ENCODE data around the gene ZBTB39. TPM values are rescaled to one million over a fixed set of nuclear protein-coding genes. Genes with fewer than 3 reads are reported as not detected.
"Not testable (repeated sequence)": the region's sequence is repeated elsewhere in the genome, so short reads cannot be mapped to it uniquely, and the experiment has no call there.

The ZBTB39 gene
- total RNA-seq, 2 experiments from 2014 or later, result 5.1 to 5.5 TPM

DNA sequence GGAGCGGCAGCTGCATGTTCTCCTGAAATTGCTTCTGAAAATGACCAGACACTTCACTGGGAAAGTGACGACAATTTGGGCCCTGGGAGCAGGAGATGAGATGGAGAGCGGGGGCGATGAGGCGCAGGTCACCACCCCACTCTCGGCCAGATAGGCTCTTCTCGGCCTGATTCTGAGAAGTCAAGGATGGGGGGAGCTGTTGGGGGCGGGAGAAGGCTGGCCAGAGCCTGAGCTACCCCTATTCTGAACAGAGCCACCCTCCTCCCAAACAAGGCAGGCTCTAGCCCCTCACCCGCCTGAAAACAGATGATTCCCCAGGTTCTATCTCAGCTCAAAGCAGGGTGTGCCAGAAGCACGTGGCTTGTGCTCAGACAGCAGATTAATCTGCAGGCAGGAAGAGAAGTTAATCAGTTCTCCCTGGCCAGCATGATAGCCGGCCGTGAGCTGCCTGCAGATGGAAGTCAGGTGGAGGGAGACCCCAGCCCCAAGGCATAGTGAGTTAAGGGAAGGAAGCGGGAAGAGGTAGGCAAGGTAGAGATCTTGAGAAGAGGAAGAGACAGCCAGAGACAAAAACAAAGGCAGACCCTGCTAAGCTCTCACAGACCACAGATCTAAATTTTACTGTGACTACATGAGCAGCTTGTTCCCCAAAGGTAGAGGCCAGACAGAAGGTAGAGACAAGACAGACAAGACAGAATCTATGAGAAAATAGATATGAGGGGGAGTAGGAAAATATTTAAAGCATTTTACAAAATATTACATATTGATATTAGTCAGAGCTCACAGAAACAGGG lies 20.9 kb upstream of the ZBTB39 start:
- POLR2A ChIA-PET, result interaction anchor here (0.6 to 3.7 kb wide), 11 partner anchors 8 to 270 kb away, joined by 3 to 15 read pairs (median 4); partner anchors contain the start of genes NAB2, STAT6 and ZBTB39
- intact Hi-C loops (cut with micrococcal nuclease), result no loop called here
- TF ChIP-seq, protein P1, sequence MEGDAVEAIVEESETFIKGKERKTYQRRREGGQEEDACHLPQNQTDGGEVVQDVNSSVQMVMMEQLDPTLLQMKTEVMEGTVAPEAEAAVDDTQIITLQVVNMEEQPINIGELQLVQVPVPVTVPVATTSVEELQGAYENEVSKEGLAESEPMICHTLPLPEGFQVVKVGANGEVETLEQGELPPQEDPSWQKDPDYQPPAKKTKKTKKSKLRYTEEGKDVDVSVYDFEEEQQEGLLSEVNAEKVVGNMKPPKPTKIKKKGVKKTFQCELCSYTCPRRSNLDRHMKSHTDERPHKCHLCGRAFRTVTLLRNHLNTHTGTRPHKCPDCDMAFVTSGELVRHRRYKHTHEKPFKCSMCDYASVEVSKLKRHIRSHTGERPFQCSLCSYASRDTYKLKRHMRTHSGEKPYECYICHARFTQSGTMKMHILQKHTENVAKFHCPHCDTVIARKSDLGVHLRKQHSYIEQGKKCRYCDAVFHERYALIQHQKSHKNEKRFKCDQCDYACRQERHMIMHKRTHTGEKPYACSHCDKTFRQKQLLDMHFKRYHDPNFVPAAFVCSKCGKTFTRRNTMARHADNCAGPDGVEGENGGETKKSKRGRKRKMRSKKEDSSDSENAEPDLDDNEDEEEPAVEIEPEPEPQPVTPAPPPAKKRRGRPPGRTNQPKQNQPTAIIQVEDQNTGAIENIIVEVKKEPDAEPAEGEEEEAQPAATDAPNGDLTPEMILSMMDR (IDR thresholded peaks at IDR 0.05), result no peak
- Mint-ChIP-seq H3K9me3 (no peaks in the 10 kb centered on the region), H3K4me3 (peak overlapping the region; percentile 6), H3K27me3 (no peaks in the 10 kb centered on the region), H3K4me1 (ENCODE audit: low read depth) (peaks cover 42% of the 10 kb centered on the region), H3K27ac (peak overlapping the region; percentile 90), H3K36me3 (ENCODE audit: low read depth) (no peaks in the 10 kb centered on the region)
- no peak for DNase-seq
- ATAC-seq, result peak; percentile 74
- CTCF ChIA-PET, result interaction anchor here (0.6 to 3.1 kb wide), 13 partner anchors 9 to 212 kb away, joined by 3 to 21 read pairs (median 4); partner anchors contain the start of genes STAT6 and TAC3

DNA sequence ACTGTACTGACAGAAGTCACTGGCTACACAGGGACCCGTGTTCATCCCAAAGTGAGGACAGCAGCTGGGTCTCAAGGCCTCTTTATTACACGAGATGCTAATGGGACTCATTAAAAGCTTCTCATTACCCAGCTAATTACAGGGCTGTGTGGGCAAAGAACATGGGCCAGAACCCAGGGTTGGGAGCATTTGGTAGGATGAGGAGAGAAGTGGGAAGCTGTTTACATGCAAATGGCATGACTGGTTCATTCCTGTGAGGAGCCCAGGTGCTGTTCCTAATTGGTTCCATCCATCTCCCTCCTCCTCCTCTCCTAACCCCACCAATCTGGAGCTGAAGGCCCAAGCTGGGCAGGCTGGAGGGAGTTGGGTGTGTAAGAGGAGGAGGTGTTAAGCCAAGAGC lies 18.9 kb upstream of the ZBTB39 start:
- no peak overlapping the region for H3K27ac Mint-ChIP-seq
- CTCF ChIA-PET, result interaction anchor here (0.8 to 3.1 kb wide), 5 partner anchors 12 to 99 kb away, joined by 3 to 14 read pairs (median 5); partner anchors contain the start of gene STAT6
- H3K9me3 Mint-ChIP-seq, result no peaks in the 10 kb centered on the region
- TF ChIP-seq, protein P1 (IDR thresholded peaks at IDR 0.05), result no peak
- peaks cover 30% of the 10 kb centered on the region for H3K4me1 Mint-ChIP-seq (ENCODE audit: low read depth)
- intact Hi-C loops (cut with micrococcal nuclease), result no loop called here
- ATAC-seq, result no peak
- POLR2A ChIA-PET, result interaction anchor here (0.5 to 3.7 kb wide), 5 partner anchors 8 to 394 kb away, joined by 3 to 15 read pairs (median 3); no protein-coding TSS in a partner anchor
- no peak overlapping the region for H3K4me3 Mint-ChIP-seq
- H3K27me3 Mint-ChIP-seq, result no peaks in the 10 kb centered on the region
- no peaks in the 10 kb centered on the region for H3K36me3 Mint-ChIP-seq (ENCODE audit: low read depth)
- DNase-seq, result no peak

DNA sequence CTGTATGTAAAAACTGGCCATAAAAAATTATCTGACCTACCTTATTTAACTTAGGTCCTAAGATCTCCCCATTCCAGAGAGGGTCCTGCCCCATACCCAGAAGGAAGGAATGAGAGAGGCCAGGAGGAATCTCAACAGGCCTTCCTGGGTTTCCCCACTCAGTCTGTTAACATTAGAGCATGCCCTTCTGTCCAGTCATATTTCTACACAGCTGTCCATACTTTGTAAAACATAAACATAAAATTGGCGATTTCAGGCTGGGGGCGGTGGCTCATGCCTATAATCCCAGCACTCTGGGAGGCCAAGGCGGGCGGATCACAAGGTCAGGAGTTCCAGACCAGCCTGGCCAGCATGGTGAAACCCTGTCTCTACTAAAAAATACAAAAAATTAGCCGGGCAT lies 16.0 kb upstream of the ZBTB39 start:
- H3K36me3 Mint-ChIP-seq (ENCODE audit: low read depth); DNase-seq; H3K9me3 Mint-ChIP-seq; H3K4me3 Mint-ChIP-seq; H3K27ac Mint-ChIP-seq; H3K27me3 Mint-ChIP-seq; intact Hi-C loops (cut with micrococcal nuclease); ATAC-seq: not testable (repeated sequence)
- H3K4me1 Mint-ChIP-seq (ENCODE audit: low read depth), result peaks cover 23% of the 10 kb centered on the region
- ChIA-PET CTCF (interaction anchor here (0.9 to 1.7 kb wide), 5 partner anchors 34 to 192 kb away, joined by 3 to 5 read pairs (median 4); partner anchors contain the start of gene STAT6), POLR2A (interaction anchor here (1.2 kb wide), 1 partner anchor 30 kb away, joined by 4 read pairs; no protein-coding TSS in a partner anchor)

DNA sequence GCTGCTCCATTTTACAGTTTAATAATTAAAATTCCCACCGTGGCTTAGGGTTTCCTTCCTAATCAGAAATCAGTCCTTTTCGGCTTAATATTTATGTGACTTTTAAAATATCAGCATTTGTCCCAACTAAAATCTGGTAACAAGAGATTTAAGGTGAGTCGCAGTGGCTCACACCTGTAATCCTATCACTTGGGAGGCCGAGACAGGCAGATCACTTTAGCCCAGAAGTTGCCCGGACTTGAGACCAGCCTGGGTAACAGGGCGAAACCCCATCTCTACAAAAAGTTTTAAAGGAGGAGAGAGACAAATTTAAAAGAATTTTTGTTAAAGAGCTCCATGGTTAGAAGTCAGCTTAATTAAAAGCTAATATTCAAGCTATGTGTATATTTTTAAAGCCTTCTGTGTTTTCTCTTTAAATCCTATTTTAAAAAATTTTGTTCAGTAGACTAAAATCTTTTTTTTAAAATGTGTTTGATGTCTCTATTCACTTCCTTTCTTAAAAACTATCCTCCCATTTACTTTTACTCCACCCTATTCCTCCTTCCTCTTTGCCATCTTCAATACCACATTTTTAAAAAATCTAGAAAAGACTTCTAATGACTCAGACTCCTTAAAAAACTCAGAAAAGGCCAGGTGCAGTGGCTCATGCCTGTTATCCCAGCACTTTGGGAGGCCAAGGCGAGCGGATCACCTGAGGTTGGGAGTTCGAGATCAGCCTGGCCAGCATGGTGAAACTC lies 13.8 kb upstream of the ZBTB39 start:
- TF ChIP-seq, protein P1 (IDR thresholded peaks at IDR 0.05), result no peak
- intact Hi-C loops (cut with micrococcal nuclease), result no loop called here
- no peak for DNase-seq
- POLR2A ChIA-PET, result interaction anchor here (1.1 to 1.7 kb wide), 3 partner anchors 11 to 31 kb away, joined by 3 to 5 read pairs (median 3); no protein-coding TSS in a partner anchor
- Mint-ChIP-seq H3K4me1 (ENCODE audit: low read depth) (peaks cover 8% of the 10 kb centered on the region), H3K9me3 (no peaks in the 10 kb centered on the region), H3K4me3 (no peak overlapping the region), H3K27me3 (no peaks in the 10 kb centered on the region), H3K36me3 (ENCODE audit: low read depth) (no peaks in the 10 kb centered on the region), H3K27ac (peak overlapping the region; percentile 20)
- no peak for ATAC-seq
- CTCF ChIA-PET, result interaction anchor here (0.8 to 5.0 kb wide), 12 partner anchors 7 to 162 kb away, joined by 3 to 25 read pairs (median 12); partner anchors contain the start of genes MYO1A and STAT6

DNA sequence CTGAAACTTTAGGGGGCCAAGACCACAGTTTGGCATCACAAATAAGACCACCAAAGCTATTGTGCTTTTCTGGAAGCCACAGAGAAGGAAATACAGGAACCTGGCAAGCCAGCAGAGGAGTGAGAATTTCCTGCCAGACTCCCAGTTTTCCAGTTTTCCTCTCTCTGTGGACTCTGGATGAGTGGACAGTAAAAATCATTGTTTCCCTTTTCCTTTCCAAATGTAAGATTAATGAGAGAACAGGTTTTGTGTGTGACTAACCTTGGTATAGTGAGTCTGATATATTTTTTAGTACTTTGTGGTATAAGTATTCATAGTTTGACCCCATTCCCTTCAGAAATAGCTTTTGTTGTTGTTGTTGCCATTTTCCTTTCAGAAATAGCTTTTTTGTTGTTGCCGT lies 12.6 kb upstream of the ZBTB39 start:
- ChIA-PET CTCF (interaction anchor here (1.2 to 5.0 kb wide), 9 partner anchors 9 to 163 kb away, joined by 3 to 25 read pairs (median 13); partner anchors contain the start of genes MYO1A and STAT6), POLR2A (interaction anchor here (0.9 to 1.7 kb wide), 5 partner anchors 8 to 69 kb away, joined by 3 to 5 read pairs (median 3); partner anchors contain the start of gene MYO1A)
- intact Hi-C loops (cut with micrococcal nuclease), result no loop called here
- no peaks in the 10 kb centered on the region for H3K36me3 Mint-ChIP-seq (ENCODE audit: low read depth)
- no peaks in the 10 kb centered on the region for H3K27me3 Mint-ChIP-seq
- no peaks in the 10 kb centered on the region for H3K9me3 Mint-ChIP-seq
- H3K27ac Mint-ChIP-seq, result no peak overlapping the region
- TF ChIP-seq, protein P1 (IDR thresholded peaks at IDR 0.05), result no peak
- no peak overlapping the region for H3K4me3 Mint-ChIP-seq
- no peak for ATAC-seq
- H3K4me1 Mint-ChIP-seq (ENCODE audit: low read depth), result peaks cover 8% of the 10 kb centered on the region
- DNase-seq, result no peak

DNA sequence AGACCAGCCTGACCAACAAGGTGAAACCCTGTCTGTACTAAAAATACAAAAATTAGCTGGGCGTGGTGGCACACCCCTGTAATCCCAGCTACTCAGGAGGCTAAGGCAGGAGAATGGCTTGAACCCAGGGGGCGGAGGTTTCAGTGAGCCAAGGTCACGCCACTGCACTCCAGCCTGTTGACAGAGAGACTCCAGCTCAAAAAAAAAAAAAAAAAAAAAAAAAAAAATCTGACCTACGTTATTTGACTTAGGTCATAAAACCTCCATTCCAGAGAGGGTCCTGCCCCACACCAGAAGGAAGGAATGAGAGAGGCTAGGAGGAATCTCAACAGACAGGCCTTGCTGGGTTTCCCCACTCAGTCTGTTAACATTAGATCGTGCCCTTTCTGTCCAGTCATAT lies 12.0 kb upstream of the ZBTB39 start:
- ChIA-PET CTCF (interaction anchor here (1.2 to 5.0 kb wide), 8 partner anchors 9 to 164 kb away, joined by 3 to 25 read pairs (median 16); partner anchors contain the start of genes MYO1A and STAT6), POLR2A (interaction anchor here (0.9 to 1.7 kb wide), 5 partner anchors 9 to 70 kb away, joined by 3 to 5 read pairs (median 3); partner anchors contain the start of gene MYO1A)
- intact Hi-C loops (cut with micrococcal nuclease); H3K36me3 Mint-ChIP-seq (ENCODE audit: low read depth); ATAC-seq; H3K4me3 Mint-ChIP-seq; H3K4me1 Mint-ChIP-seq (ENCODE audit: low read depth); H3K9me3 Mint-ChIP-seq; H3K27ac Mint-ChIP-seq; DNase-seq; H3K27me3 Mint-ChIP-seq: not testable (repeated sequence)
